Activated T-cell treated with anti-CD3 and anti-CD28 coated beads, Interleukin-2, amount 50 U/mL, for 72 hours (primary cell): Measurements from ENCODE around the gene LIMK2. TPM values are rescaled to one million over a fixed set of nuclear protein-coding genes. Genes with fewer than 3 reads are reported as not detected.
"Not testable (repeated sequence)": the region's sequence is repeated elsewhere in the genome, so short reads cannot be mapped to it uniquely, and the experiment has no call there.

Experiments
- ATAC-seq, 2 donors: fragments of 150-1000 bp; cut with Tn5 transposase; replicated peaks in 1 of 2; 2 replicates each; pipeline ENCODE4 v1.10.0; 2021; ENCODE audit warnings: moderate library complexity in 2 of 2, mild to moderate bottlenecking in 1 of 2
- DNase-seq, 2 donors: peaks; one replicate each; pipeline ENCODE4 v3.0.0; 2021 to 2022; ENCODE audit warnings: mixed read lengths in 1 of 2
- H3K27ac Mint-ChIP-seq: one replicate; pipeline ENCODE4 v1.8.0; 2022; ENCODE audit warnings: mild to moderate bottlenecking, moderate library complexity, mixed read lengths
- H3K27me3 Mint-ChIP-seq: one replicate; pipeline ENCODE4 v1.8.0; 2022; ENCODE audit warnings: low read depth, mixed read lengths
- H3K36me3 Mint-ChIP-seq, 2 donors: one replicate each; pipeline ENCODE4 v1.8.0; 2022; ENCODE audit warnings: mixed read lengths in 2 of 2, mild to moderate bottlenecking in 1 of 2; ENCODE audit not compliant: insufficient read depth in 2 of 2
- H3K4me1 Mint-ChIP-seq: one replicate; pipeline ENCODE4 v1.8.0; 2022; ENCODE audit warnings: low read depth, mixed read lengths
- H3K4me3 Mint-ChIP-seq, 2 donors: one replicate each; pipeline ENCODE4 v1.8.0; 2022; ENCODE audit warnings: mild to moderate bottlenecking in 2 of 2, mixed read lengths in 2 of 2, moderate library complexity in 2 of 2
- H3K9me3 Mint-ChIP-seq, 2 donors: one replicate each; pipeline ENCODE4 v1.8.0; 2022; ENCODE audit warnings: mixed read lengths in 2 of 2
- total RNA-seq, 2 donors: library from RNA; stranded (reverse); gene quantifications; one replicate each; pipeline ENCODE4 v1.2.3, GENCODE V29; 2022

LIMK2 gene
- total RNA-seq, result 10 to 100 TPM; 36.2 to 37.0 TPM

DNA sequence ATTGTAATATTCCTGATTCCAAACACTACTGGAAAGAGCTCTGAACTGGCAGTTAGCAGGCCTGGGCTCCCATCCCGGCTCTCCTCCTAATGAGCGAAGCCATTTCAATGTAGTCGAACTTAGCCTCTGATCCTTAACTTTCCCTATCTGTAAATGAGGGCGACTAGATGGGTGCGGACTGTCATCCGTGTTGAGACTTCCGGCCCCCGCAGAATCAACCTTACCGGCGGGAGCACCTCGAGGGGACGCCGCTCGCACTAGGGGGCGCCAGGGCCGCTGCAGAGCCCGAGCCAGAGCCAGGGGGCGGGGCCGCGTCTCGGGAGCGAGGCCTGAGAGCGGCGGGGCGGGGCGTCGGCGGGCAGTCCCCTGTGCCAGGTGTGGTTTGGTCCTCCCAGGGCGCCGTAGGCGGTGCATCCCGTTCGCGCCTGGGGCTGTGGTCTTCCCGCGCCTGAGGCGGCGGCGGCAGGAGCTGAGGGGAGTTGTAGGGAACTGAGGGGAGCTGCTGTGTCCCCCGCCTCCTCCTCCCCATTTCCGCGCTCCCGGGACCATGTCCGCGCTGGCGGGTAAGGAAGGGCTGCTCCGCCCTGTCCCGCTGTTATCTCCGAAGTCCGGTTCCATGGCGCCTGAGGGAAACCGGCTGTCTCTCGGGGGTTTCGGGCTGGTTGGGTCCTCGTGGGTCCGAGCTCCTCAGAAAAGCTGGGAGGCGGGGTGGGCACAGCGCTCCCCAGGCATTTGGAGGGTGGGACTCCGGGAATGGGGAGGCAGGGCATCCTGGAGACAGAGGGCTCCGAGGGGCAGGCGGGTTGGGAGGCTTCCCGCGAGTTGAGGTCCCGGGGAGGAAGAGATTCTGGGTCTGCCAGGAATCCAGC lies at the start of gene LIMK2:
TSS of gene LIMK2 (plus strand) at position 437 of the 869 bp plus-strand sequence. CDS start at position 548, 111 bp downstream.
- peak within 1 kb of the TSS; percentile 90 to 93 for H3K4me3 Mint-ChIP-seq
- H3K9me3 Mint-ChIP-seq, result no peaks in the 10 kb centered on the region
- no peaks in the 10 kb centered on the region for H3K27me3 Mint-ChIP-seq
- DNase-seq (peak; percentile 99 to 100), ATAC-seq (peak; percentile 98 to 99)
- peak within 1 kb of the TSS; percentile 96 for H3K27ac Mint-ChIP-seq
- H3K36me3 Mint-ChIP-seq, result no peaks in the 10 kb centered on the region
- peaks cover 51% of the 10 kb centered on the region for H3K4me1 Mint-ChIP-seq

GRCh38 chr22:31170971-31171370 lies 41.1 kb upstream of the LIMK2 start:
- H3K4me3 Mint-ChIP-seq, result no peak overlapping the region
- no peak for ATAC-seq
- H3K4me1 Mint-ChIP-seq, result peaks cover 51% of the 10 kb centered on the region
- H3K27me3 Mint-ChIP-seq, result no peaks in the 10 kb centered on the region
- no peak for DNase-seq
- no peaks in the 10 kb centered on the region for H3K9me3 Mint-ChIP-seq
- H3K27ac Mint-ChIP-seq, result no peak overlapping the region
- peaks cover 0 to 4% of the 10 kb centered on the region in 2 donors for H3K36me3 Mint-ChIP-seq

DNA sequence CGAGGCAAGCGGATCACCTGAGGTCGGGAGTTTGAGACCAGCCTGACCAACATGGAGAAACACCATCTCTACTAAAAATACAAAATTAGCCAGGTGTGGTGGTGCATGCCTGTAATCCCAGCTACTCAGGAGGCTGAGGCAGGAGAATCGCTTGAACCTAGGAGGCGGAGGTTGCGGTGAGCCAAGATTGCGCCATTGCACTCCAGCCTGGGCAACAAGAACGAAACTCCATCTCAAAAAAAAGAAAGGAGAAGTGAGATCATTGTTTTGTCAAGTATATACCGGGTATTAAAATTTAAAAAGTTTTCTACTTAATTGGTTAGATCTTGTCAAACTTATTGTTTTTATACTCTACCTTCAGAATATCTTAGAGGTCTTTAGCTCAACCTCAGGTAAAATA lies 40.4 kb upstream of the LIMK2 start:
- H3K36me3 Mint-ChIP-seq, H3K27ac Mint-ChIP-seq, H3K9me3 Mint-ChIP-seq, H3K4me3 Mint-ChIP-seq, H3K27me3 Mint-ChIP-seq, DNase-seq, ATAC-seq: not testable (repeated sequence)
- peaks cover 51% of the 10 kb centered on the region for H3K4me1 Mint-ChIP-seq

- Mint-ChIP-seq H3K9me3 (no peaks in the 10 kb centered on the region), H3K27ac (peak overlapping the region; percentile 87), H3K36me3 (peaks cover 0 to 5% of the 10 kb centered on the region in 2 donors), H3K4me1 (peaks cover 41% of the 10 kb centered on the region), H3K27me3 (no peaks in the 10 kb centered on the region), H3K4me3 (peak overlapping the region; percentile 34 to 55)
- ATAC-seq (peak; percentile 91 to 94), DNase-seq (no peak)
Measured at GRCh38 chr22:31173386-31174145, 38.5 kb upstream of the LIMK2 start.

- Mint-ChIP-seq H3K4me1 (peaks cover 33% of the 10 kb centered on the region), H3K36me3 (peaks cover 4 to 7% of the 10 kb centered on the region in 2 donors), H3K27me3 (no peaks in the 10 kb centered on the region), H3K27ac (no peak overlapping the region), H3K4me3 (no peak overlapping the region), H3K9me3 (no peaks in the 10 kb centered on the region)
- ATAC-seq (no peak), DNase-seq (no peak)
Measured at GRCh38 chr22:31176923-31177322, 35.2 kb upstream of the LIMK2 start.

DNA sequence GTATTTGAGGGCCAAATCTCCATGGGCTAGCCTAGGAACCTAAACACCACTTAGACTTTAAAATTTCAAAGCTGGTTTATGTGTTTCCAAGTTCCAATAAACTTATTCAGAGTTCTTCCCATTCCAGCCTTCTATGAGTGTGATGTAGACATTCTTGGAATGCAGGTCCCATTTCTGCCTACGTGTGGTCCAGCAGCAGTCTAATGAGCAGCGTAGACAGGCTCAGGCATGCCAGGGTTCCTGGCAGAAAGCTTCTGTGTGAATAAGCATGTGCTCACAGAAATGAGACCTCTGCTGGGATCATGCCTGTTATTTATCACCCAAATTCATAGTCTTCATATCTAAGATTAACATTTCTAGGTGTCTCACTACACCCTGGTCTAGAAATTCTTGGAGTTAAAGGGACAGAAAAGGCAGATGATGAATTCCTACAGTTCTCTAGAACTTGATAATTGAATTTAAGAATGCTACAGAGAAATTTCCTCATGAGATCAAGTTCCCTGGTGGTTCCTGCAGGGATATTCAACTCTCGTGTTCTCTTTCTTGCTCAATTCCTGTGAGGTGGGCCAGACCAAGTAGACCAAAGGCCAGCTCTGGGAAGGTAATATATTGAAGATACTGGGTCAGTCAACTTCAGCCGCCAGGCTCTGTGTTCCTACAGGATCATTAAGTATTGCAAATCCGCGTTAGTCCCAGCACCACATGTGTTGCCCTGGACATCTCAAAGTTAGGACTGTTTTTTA lies 34.5 kb upstream of the LIMK2 start:
- Mint-ChIP-seq H3K27me3 (no peaks in the 10 kb centered on the region), H3K36me3 (peaks cover 4 to 7% of the 10 kb centered on the region in 2 donors), H3K4me3 (no peak overlapping the region), H3K27ac (no peak overlapping the region), H3K9me3 (no peaks in the 10 kb centered on the region), H3K4me1 (peaks cover 27% of the 10 kb centered on the region)
- ATAC-seq (no peak), DNase-seq (no peak)

- Mint-ChIP-seq H3K36me3 (peaks cover 4 to 7% of the 10 kb centered on the region in 2 donors), H3K9me3 (no peaks in the 10 kb centered on the region), H3K27me3 (no peaks in the 10 kb centered on the region), H3K27ac (no peak overlapping the region), H3K4me1 (peaks cover 14% of the 10 kb centered on the region), H3K4me3 (no peak overlapping the region)
- no peak for ATAC-seq
- no peak for DNase-seq
Measured at GRCh38 chr22:31178859-31179258, 33.2 kb upstream of the LIMK2 start.

GRCh38 chr22:31179345-31179744 lies 32.8 kb upstream of the LIMK2 start:
- Mint-ChIP-seq H3K27me3 (no peaks in the 10 kb centered on the region), H3K4me1 (peaks cover 10% of the 10 kb centered on the region), H3K9me3 (no peaks in the 10 kb centered on the region), H3K27ac (no peak overlapping the region), H3K4me3 (no peak overlapping the region), H3K36me3 (peaks cover 4 to 8% of the 10 kb centered on the region in 2 donors)
- DNase-seq (no peak), ATAC-seq (peak in 1 of 2 donors; percentile 17)

GRCh38 chr22:31184015-31184414 lies 28.1 kb upstream of the LIMK2 start:
- DNase-seq (no peak), ATAC-seq (no peak)
- Mint-ChIP-seq H3K9me3 (no peaks in the 10 kb centered on the region), H3K36me3 (peaks cover 7% of the 10 kb centered on the region in 2 donors), H3K27ac (no peak overlapping the region), H3K4me3 (no peak overlapping the region), H3K4me1 (peaks cover 4% of the 10 kb centered on the region), H3K27me3 (no peaks in the 10 kb centered on the region)

DNA sequence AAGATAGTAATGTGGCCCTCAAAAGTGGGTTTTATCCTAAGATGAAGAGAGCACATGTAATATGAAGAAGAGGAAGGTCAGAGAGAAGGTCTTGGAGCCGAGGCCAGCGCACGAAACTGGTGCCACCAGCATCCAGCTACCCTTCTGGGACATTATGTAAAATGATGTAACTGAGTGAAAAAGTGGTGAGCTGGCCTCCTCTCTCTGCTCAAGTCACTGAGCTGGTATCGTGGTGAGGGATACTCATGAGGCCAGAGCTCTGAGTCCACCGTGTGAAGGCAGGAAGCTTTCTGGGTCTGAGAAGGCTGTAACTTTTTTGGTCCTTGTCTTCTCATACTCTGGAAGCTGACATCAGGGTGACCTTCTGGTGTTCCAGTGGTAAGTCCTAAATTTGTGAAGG lies 27.0 kb upstream of the LIMK2 start:
- Mint-ChIP-seq H3K4me3 (no peak overlapping the region), H3K4me1 (no peaks in the 10 kb centered on the region), H3K9me3 (no peaks in the 10 kb centered on the region), H3K27ac (peak overlapping the region; percentile 39), H3K36me3 (peaks cover 5 to 7% of the 10 kb centered on the region in 2 donors), H3K27me3 (no peaks in the 10 kb centered on the region)
- DNase-seq (no peak), ATAC-seq (no peak)

- Mint-ChIP-seq H3K4me1 (no peaks in the 10 kb centered on the region), H3K9me3 (no peaks in the 10 kb centered on the region), H3K27ac (no peak overlapping the region), H3K36me3 (peaks cover 3 to 4% of the 10 kb centered on the region in 2 donors), H3K4me3 (no peak overlapping the region), H3K27me3 (no peaks in the 10 kb centered on the region)
- ATAC-seq, result no peak
- DNase-seq, result no peak
Measured at GRCh38 chr22:31187627-31188026, 24.5 kb upstream of the LIMK2 start.

DNA sequence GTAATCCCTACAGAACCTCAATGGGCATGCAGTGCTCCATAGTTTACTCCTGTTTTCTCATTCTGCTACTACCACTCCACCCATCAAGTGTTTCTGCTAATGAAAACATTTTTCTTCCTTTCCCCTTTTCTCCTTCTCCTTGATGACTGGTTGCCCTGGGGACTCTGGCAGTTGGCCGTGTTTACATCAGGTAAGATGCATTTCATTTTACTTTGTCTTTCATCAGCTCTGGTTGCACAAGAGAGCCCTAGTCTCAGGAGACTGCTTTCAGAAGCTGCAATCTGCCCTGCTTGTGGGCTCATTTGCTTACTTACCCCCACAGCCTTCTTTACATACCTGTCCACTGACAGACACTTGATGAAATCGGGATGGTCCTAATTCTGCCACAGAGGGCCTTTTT lies 19.6 kb upstream of the LIMK2 start:
- Mint-ChIP-seq H3K27ac (peak overlapping the region; percentile 40), H3K4me3 (no peak overlapping the region), H3K36me3 (peaks cover 1 to 2% of the 10 kb centered on the region in 2 donors), H3K9me3 (no peaks in the 10 kb centered on the region), H3K4me1 (no peaks in the 10 kb centered on the region), H3K27me3 (no peaks in the 10 kb centered on the region)
- ATAC-seq, result no peak
- DNase-seq, result no peak

DNA sequence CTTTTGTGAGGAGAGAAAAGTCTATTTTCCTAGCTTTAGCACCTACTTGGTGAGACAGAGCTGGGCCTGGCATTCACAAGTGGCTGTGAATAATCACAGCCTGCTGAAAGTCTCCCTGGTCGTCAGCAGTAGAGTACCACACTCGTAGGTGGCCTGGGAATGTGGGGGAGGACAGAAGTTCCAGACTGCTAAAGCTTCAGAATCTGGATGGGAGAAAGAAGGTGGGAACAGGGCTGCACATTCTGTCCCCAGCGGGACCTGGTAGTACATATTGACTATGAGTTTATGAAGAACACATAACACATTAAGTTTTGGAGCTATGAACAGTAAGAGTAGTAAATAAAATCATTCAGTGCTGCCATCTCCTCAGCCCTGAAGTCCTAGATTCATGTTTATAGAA lies 19.0 kb upstream of the LIMK2 start:
- Mint-ChIP-seq H3K36me3 (no peaks in the 10 kb centered on the region), H3K9me3 (no peaks in the 10 kb centered on the region), H3K27ac (no peak overlapping the region), H3K4me3 (no peak overlapping the region), H3K27me3 (no peaks in the 10 kb centered on the region), H3K4me1 (no peaks in the 10 kb centered on the region)
- ATAC-seq (no peak), DNase-seq (no peak)
